ENCODE measurements around the gene USP17L27.
"Not testable (repeated sequence)": the region's sequence is repeated elsewhere in the genome, so short reads cannot be mapped to it uniquely, and the experiment has no call there.

GRCh38 chr4:9350866-9351265 is 6.9 kb downstream of the USP17L27 start:
- TF ChIP-seq, protein P1, sequence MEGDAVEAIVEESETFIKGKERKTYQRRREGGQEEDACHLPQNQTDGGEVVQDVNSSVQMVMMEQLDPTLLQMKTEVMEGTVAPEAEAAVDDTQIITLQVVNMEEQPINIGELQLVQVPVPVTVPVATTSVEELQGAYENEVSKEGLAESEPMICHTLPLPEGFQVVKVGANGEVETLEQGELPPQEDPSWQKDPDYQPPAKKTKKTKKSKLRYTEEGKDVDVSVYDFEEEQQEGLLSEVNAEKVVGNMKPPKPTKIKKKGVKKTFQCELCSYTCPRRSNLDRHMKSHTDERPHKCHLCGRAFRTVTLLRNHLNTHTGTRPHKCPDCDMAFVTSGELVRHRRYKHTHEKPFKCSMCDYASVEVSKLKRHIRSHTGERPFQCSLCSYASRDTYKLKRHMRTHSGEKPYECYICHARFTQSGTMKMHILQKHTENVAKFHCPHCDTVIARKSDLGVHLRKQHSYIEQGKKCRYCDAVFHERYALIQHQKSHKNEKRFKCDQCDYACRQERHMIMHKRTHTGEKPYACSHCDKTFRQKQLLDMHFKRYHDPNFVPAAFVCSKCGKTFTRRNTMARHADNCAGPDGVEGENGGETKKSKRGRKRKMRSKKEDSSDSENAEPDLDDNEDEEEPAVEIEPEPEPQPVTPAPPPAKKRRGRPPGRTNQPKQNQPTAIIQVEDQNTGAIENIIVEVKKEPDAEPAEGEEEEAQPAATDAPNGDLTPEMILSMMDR (IDR thresholded peaks at IDR 0.05) = not testable (repeated sequence)
- not testable (repeated sequence) for TF ChIP-seq EZH2 (IDR thresholded peaks at IDR 0.05; ENCODE audit: borderline replicate concordance, insufficient read depth, low read depth, low read length, poor library complexity, severe bottlenecking)
